22Rv1 (cell line): Measurements from ENCODE around the gene FBXO48.

ENCODE experiments used
- H3K27ac ChIP-seq: fragments of 450-650 bp; 2 replicates; pipeline ENCODE4 v1.5.1; 2017
- CTCF ChIP-seq: fragments of 450-650 bp; IDR thresholded peaks from 2 replicates; pipeline ENCODE4 v1.5.1; 2017; ENCODE audit warnings: mild to moderate bottlenecking
- ZFX ChIP-seq: fragments of 450-650 bp; IDR thresholded peaks from 2 replicates; pipeline ENCODE4 v1.6.1; 2017; ENCODE audit warnings: antibody characterized with exemption, borderline replicate concordance

Gene FBXO48

GRCh38 chr2:68426848-68427579 lies 40.1 kb downstream of the FBXO48 start:
- no peak overlapping the region for H3K27ac ChIP-seq
- TF ChIP-seq ZFX, result no peak
- TF ChIP-seq CTCF, result no peak

- H3K27ac ChIP-seq, result no peak overlapping the region
- TF ChIP-seq CTCF (no peak), ZFX (no peak)
These were observed 40.6 kb downstream of the FBXO48 start for GRCh38 chr2:68426446-68426845.

- no peak for TF ChIP-seq ZFX
- no peak for TF ChIP-seq CTCF
- H3K27ac ChIP-seq, result no peak overlapping the region
These were observed 41.6 kb downstream of the FBXO48 start for GRCh38 chr2:68425503-68425902.

GRCh38 chr2:68423966-68424650 lies 43.0 kb downstream of the FBXO48 start:
- TF ChIP-seq CTCF (no peak), ZFX (no peak)
- no peak overlapping the region for H3K27ac ChIP-seq

- TF ChIP-seq ZFX, result no peak
- no peak for TF ChIP-seq CTCF
- no peak overlapping the region for H3K27ac ChIP-seq
These were observed 46.7 kb downstream of the FBXO48 start for GRCh38 chr2:68420254-68420910.

- no peak for TF ChIP-seq CTCF
- no peak for TF ChIP-seq ZFX
- H3K27ac ChIP-seq, result no peak overlapping the region
These were observed 48.2 kb downstream of the FBXO48 start for GRCh38 chr2:68418855-68419254.

GRCh38 chr2:68418419-68418818 lies 48.7 kb downstream of the FBXO48 start:
- H3K27ac ChIP-seq, result no peak overlapping the region
- TF ChIP-seq CTCF (no peak), ZFX (no peak)
